Endothelial cell of umbilical vein (primary cell): ENCODE data around the gene CYTH2. TPM values are rescaled to one million over a fixed set of nuclear protein-coding genes. Genes with fewer than 3 reads are reported as not detected.

Source experiments
- BruUV-seq: library from RNA; stranded (reverse); fragments of 400-500 nt; replicated peaks from 2 replicates; lab custom pipeline; 2021; lab: Mats Ljungman, UMichigan
- CTCF ChIA-PET: fragments of 300-600, 350-600 bp; sonication (Branson Sonifier 250); formaldehyde crosslinking; loops from one replicate; lab custom pipeline; 2021; ENCODE audit warnings: antibody characterized with exemption, inconsistent platforms; lab: Charles Lee
- POLR2A ChIA-PET: fragments of 300-600, 350-600 bp; sonication (Branson Sonifier 250); formaldehyde crosslinking; loops from one replicate; lab custom pipeline; 2021; ENCODE audit warnings: antibody characterized with exemption, inconsistent platforms; lab: Charles Lee
- DNase-seq: peaks from one replicate; pipeline ENCODE4 v3.0.0-alpha.2; 2011; ENCODE audit warnings: low read depth, low spot score
- FAIRE-seq: peaks from 2 replicates; lab custom pipeline; 2011; peaks lifted over from hg19 to GRCh38; lab: Jason Lieb, UNC
- H2AFZ ChIP-seq: 2 replicates; pipeline ENCODE4 v1.6.0; 2012; ENCODE audit warnings: low read depth, low read length, control low read depth, inconsistent platforms
- H3K27ac ChIP-seq: 2 replicates; pipeline ENCODE4 v1.5.1; 2011; ENCODE audit warnings: low read depth, mild to moderate bottlenecking, control low read depth, low read length, moderate library complexity; ENCODE audit not compliant: insufficient read depth
- H3K27me3 ChIP-seq, 2 experiments: 2 replicates each; pipeline versions ENCODE4 v1.6.0 to v1.6.1; 2011; ENCODE audit warnings: low read length in 2 of 2, mixed read lengths in 1 of 2; ENCODE audit not compliant: control insufficient read depth in 2 of 2, insufficient read depth in 2 of 2
- H3K36me3 ChIP-seq, 2 experiments: 2 replicates in 1 of 2; 3 replicates in 1 of 2; pipeline ENCODE4 v1.5.1; 2011; ENCODE audit warnings: low read length in 2 of 2, mild to moderate bottlenecking in 1 of 2, moderate library complexity in 1 of 2; ENCODE audit not compliant: control insufficient read depth in 2 of 2, insufficient read depth in 2 of 2; ENCODE audit errors: extremely low read depth in 1 of 2
- H3K4me1 ChIP-seq: 3 replicates; pipeline ENCODE4 v1.5.1; 2011; ENCODE audit warnings: mild to moderate bottlenecking, low read length; ENCODE audit not compliant: control insufficient read depth, insufficient read depth; ENCODE audit errors: extremely low read depth
- H3K4me2 ChIP-seq: 2 replicates; pipeline ENCODE4 v1.6.1; 2011; ENCODE audit warnings: low read length, control low read depth, mixed read lengths; ENCODE audit not compliant: insufficient read depth
- H3K4me3 ChIP-seq, 3 experiments: fragments of 200-600 bp in 1 of 3; sonication (generic), shearing (Covaris generic) in 1 of 3; replicated peaks in 1 of 3; 2 replicates each; pipeline ENCODE4 v1.5.1; 2011 to 2016; ENCODE audit warnings: control low read depth in 3 of 3, low read length in 3 of 3, mild to moderate bottlenecking in 2 of 3, inconsistent platforms in 1 of 3, low read depth in 1 of 3, moderate library complexity in 1 of 3; ENCODE audit not compliant: insufficient read depth in 1 of 3
- H3K79me2 ChIP-seq: 2 replicates; pipeline ENCODE4 v1.6.0; 2012; ENCODE audit warnings: low read length, inconsistent platforms; ENCODE audit not compliant: control insufficient read depth, insufficient read depth
- H3K9ac ChIP-seq: replicated peaks from 2 replicates; pipeline ENCODE3; 2011; ENCODE audit warnings: low read length, control low read depth; ENCODE audit not compliant: insufficient read depth; ENCODE audit errors: extremely low read depth
- H3K9me1 ChIP-seq: replicated peaks from 3 replicates; pipeline ENCODE4 v1.6.0; 2011; ENCODE audit warnings: mild to moderate bottlenecking, low read length; ENCODE audit not compliant: control insufficient read depth, insufficient read depth; ENCODE audit errors: extremely low read depth
- H3K9me3 ChIP-seq: replicated peaks from 2 replicates; pipeline ENCODE4 v1.5.1; 2012; ENCODE audit warnings: low read length, inconsistent platforms; ENCODE audit not compliant: control insufficient read depth, insufficient read depth
- H4K20me1 ChIP-seq: replicated peaks from 2 replicates; pipeline ENCODE3; 2011; ENCODE audit warnings: mild to moderate bottlenecking, low read length; ENCODE audit not compliant: control insufficient read depth, insufficient read depth; ENCODE audit errors: extremely low read depth
- EZH2 ChIP-seq: IDR thresholded peaks from 2 replicates; pipeline ENCODE4 v1.6.1; 2012; ENCODE audit warnings: borderline replicate concordance, low read depth, mild to moderate bottlenecking, moderate library complexity, low read length, inconsistent platforms; ENCODE audit not compliant: severe bottlenecking
- GATA2 ChIP-seq: IDR thresholded peaks from 2 replicates; pipeline ENCODE4 v1.7.0; 2011; ENCODE audit warnings: low read depth, mild to moderate bottlenecking, moderate library complexity, mixed read lengths, low read length; ENCODE audit not compliant: insufficient read length, insufficient read depth
- MYC ChIP-seq: IDR thresholded peaks from one replicate; pipeline ENCODE4 v1.6.1; 2011; ENCODE audit warnings: mild to moderate bottlenecking, low read depth, low read length
- dilution Hi-C: fragments of 300-500 bp; cut with MboI; formaldehyde crosslinking; loops from one replicate; pipeline ENCODE4 v1.15.0; 2019; ENCODE audit warnings: low sequenced_read_pairs; ENCODE audit not compliant: extremely low pct_ligation_motif_present
- intact Hi-C: fragments of 100-400 bp; cut with micrococcal nuclease; formaldehyde crosslinking; loops from one replicate; pipeline ENCODE4 v1.10.0; 2022
- polyA plus RNA-seq, 4 experiments: library from polyadenylated mRNA; depleted of rRNA in 3 of 4; stranded (reverse) in 3 of 4; unstranded in 1 of 4; fragments of >200 nt; gene quantifications; 2 replicates each; pipeline versions ENCODE4 v1.2.1 to v1.2.3, GENCODE V29; 2011 to 2012; ENCODE audit warnings: missing spikeins in 1 of 4
- total RNA-seq: library from RNA; stranded (reverse); gene quantifications from 2 replicates; pipeline ENCODE4 v1.2.3, GENCODE V29; 2021
- TF ChIP-seq, protein P1 (sequence below): IDR thresholded peaks from 2 replicates; pipeline ENCODE4 v1.6.1; 2011; ENCODE audit not compliant: insufficient read depth, insufficient read length
- TF ChIP-seq, protein P2 (sequence below), 2 donors: IDR thresholded peaks; 1 replicate in 1 of 2; 2 replicates in 1 of 2; pipeline ENCODE4 v1.5.1; 2011; ENCODE audit warnings: low read length in 2 of 2, mild to moderate bottlenecking in 2 of 2, moderate library complexity in 2 of 2, control low read depth in 1 of 2, inconsistent platforms in 1 of 2, low read depth in 1 of 2; ENCODE audit not compliant: insufficient read depth in 1 of 2; ENCODE audit errors: extremely low read depth in 1 of 2

Gene CYTH2
- total and polyA plus RNA-seq, 2 donors (not counting 3 experiments of a cell fraction or from before 2014, with no cell fraction given) = 98.4 to 119 TPM

DNA sequence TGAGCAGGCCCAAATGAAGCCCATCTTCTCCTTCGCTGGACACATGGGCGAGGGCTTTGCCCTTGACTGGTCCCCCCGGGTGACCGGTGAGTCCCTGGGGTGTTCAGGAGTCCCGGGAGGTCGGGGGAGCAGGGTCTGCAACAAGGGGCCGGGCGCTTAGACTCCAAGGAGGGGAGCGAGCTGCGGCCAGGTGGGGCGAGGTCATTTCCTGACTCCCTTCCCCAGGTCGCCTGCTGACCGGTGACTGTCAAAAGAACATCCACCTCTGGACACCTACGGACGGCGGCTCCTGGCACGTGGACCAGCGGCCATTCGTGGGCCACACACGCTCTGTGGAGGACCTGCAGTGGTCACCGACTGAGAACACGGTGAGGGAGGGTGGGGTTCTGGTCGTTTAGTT, 18.7 kb upstream of the CYTH2 start:
- no TSS peak for BruUV-seq
- intact Hi-C loops (no loop called here), dilution Hi-C loops (no loop called here)
- peaks cover 4 to 34% of the 10 kb centered on the region in 2 experiments for H3K36me3 ChIP-seq
- H3K79me2 ChIP-seq = peaks cover 16% of the 10 kb centered on the region
- H3K9me1 ChIP-seq = no peaks in the 10 kb centered on the region
- peaks cover 6% of the 10 kb centered on the region for H3K4me1 ChIP-seq
- CTCF ChIA-PET = interaction anchor here (0.6 to 1.3 kb wide), 3 partner anchors 31 to 128 kb away, joined by 3 to 4 read pairs (median 3); no protein-coding TSS in a partner anchor
- H3K9me3 ChIP-seq = no peaks in the 10 kb centered on the region
- DNase-seq (no peak), FAIRE-seq (no peak)
- no peak overlapping the region for H2AFZ ChIP-seq
- no peak for TF ChIP-seq MYC
- no peak for TF ChIP-seq GATA2
- TF ChIP-seq, protein P1, sequence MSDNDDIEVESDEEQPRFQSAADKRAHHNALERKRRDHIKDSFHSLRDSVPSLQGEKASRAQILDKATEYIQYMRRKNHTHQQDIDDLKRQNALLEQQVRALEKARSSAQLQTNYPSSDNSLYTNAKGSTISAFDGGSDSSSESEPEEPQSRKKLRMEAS = no peak
- TF ChIP-seq, protein P2, sequence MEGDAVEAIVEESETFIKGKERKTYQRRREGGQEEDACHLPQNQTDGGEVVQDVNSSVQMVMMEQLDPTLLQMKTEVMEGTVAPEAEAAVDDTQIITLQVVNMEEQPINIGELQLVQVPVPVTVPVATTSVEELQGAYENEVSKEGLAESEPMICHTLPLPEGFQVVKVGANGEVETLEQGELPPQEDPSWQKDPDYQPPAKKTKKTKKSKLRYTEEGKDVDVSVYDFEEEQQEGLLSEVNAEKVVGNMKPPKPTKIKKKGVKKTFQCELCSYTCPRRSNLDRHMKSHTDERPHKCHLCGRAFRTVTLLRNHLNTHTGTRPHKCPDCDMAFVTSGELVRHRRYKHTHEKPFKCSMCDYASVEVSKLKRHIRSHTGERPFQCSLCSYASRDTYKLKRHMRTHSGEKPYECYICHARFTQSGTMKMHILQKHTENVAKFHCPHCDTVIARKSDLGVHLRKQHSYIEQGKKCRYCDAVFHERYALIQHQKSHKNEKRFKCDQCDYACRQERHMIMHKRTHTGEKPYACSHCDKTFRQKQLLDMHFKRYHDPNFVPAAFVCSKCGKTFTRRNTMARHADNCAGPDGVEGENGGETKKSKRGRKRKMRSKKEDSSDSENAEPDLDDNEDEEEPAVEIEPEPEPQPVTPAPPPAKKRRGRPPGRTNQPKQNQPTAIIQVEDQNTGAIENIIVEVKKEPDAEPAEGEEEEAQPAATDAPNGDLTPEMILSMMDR (IDR thresholded peaks at IDR 0.05; ENCODE audit: extremely low read depth in 1 of 2, insufficient read depth in 1 of 2, low read depth in 1 of 2, low read length in 2 of 2) = no peak
- TF ChIP-seq EZH2 = no peak
- H3K4me3 ChIP-seq = no peak overlapping the region
- H4K20me1 ChIP-seq = no peaks in the 10 kb centered on the region
- no peaks in the 10 kb centered on the region for H3K27me3 ChIP-seq
- H3K9ac ChIP-seq = no peak overlapping the region
- no peak overlapping the region for H3K27ac ChIP-seq
- POLR2A ChIA-PET = no interaction called here
- no peak overlapping the region for H3K4me2 ChIP-seq
